SK-N-MC (cell line): Measurements from ENCODE around the gene PDIK1L.
A peak's percentile ranks its signal among the peaks of the same experiment; 100 is the strongest.

ENCODE experiments used
- DNase-seq: peaks from one replicate; pipeline ENCODE4 v3.0.0-alpha.2; 2011; ENCODE audit warnings: low read depth, low spot score
- H3K27ac ChIP-seq: fragments of 200-600 bp; sonication (generic); 2 replicates; pipeline ENCODE4 v1.5.1; 2016; ENCODE audit warnings: mixed run types
- H3K36me3 ChIP-seq: fragments of 200-600 bp; sonication (generic); 2 replicates; pipeline ENCODE4 v1.6.1; 2017; ENCODE audit warnings: antibody characterized with exemption, low read length, mixed read lengths; ENCODE audit not compliant: insufficient read depth
- H3K4me3 ChIP-seq: fragments of 200-600 bp; sonication (generic); 2 replicates; pipeline ENCODE4 v1.5.1; 2016
- H3K9ac ChIP-seq: fragments of 200-600 bp; sonication (generic); 2 replicates; pipeline ENCODE4 v1.8.0; 2017; ENCODE audit warnings: mixed run types, mixed read lengths; ENCODE audit not compliant: insufficient read length
- H3K9me3 ChIP-seq: fragments of 200-600 bp; sonication (generic); 2 replicates; pipeline ENCODE4 v1.6.1; 2017; ENCODE audit warnings: low read depth, mild to moderate bottlenecking, antibody characterized with exemption, low read length, moderate library complexity, mixed read lengths
- EZH2 ChIP-seq: fragments of 200-600 bp; sonication (generic); IDR thresholded peaks from one replicate; pipeline ENCODE4 v1.6.1; 2017; ENCODE audit warnings: antibody characterized with exemption
- FOXP2 ChIP-seq: optimal IDR thresholded peaks from 2 replicates; pipeline ENCODE3; 2011; ENCODE audit warnings: mild to moderate bottlenecking, moderate library complexity; ENCODE audit not compliant: insufficient read depth; ENCODE audit errors: extremely low read length, control extremely low read depth
- POLR2AphosphoS5 ChIP-seq: IDR thresholded peaks from 2 replicates; pipeline ENCODE4 v1.6.1; 2012; ENCODE audit warnings: mild to moderate bottlenecking, low read depth, low read length, borderline replicate concordance

The PDIK1L gene

DNA sequence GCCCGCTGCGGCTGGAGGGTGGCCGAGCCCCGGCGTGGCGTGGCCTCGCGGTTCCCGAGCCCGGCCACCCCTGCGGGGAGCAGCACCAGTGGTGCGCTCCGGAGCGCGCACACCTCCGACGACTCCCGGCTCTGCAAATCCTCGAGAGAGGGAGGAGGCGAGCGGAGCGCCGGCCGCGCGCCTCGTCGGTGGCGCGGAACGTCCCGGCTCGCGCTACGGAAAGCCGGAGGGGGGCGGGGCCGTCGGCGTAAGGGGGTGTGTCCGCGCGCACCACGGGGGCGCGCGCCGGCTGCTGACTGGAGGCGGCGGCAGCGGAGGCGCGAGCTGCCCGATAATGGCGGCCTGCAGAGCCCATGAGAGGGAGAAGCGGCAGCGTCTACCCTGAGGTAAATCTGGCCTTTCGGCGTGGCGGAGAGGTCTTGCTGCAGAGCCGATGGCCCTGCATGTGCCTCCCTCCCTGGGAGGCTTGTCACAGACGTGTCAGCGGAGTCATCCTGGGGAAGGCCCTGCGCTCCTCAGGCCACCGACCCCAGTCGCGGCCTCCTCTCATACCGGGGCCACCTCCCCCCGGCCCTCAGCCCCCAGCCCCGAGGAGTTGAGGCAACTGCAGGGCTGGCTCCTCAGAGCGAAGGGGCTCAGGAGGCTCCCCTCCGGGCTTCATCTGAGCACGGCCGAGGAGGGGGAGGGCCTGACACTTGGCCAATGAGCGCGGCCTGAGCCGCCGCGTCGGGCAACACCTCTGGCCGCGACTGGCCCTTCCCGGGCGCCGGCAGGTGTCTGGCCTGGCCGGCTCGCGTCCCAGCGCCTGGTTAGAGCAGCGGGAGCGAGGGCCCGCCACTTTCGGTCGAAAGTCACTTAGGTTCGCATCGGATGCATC is at the start of gene PDIK1L:
Gene PDIK1L, plus strand, starts transcription at position 295 of the 877 bp plus-strand sequence. CDS start 2,485 bp downstream, outside the sequence.
- peak within 1 kb of the TSS; percentile 67; the same call in 1 of the 2 replicates for H3K27ac ChIP-seq
- peak; percentile 22 for DNase-seq
- TF ChIP-seq FOXP2: no peak
- no peak for TF ChIP-seq EZH2
- peak; percentile 75 for TF ChIP-seq POLR2AphosphoS5
- H3K36me3 ChIP-seq: peaks cover 10% of the 10 kb centered on the region
- peak within 1 kb of the TSS; percentile 94 for H3K9ac ChIP-seq
- no peaks in the 10 kb centered on the region for H3K9me3 ChIP-seq
- peak within 1 kb of the TSS; percentile 98 for H3K4me3 ChIP-seq

DNA sequence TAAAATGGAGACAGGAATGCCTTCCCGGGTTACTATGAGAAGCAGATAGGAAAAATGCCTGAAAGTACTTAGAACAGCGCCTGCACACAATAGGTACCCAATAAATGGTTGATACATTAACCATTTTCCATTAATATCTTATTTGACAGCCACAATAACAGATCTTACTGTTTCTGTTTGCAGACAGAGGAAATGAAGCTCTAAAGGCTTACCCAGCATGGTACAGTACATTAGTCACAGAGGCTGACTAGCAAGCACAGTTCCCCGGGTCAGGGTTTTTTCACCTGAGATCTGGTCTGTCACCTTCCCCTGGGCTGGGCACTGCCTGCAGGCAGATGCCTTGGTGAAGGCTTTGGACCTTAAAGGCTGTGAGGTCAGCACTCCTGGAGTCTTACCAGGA is 47.1 kb upstream of the PDIK1L start:
- no peak for DNase-seq

DNA sequence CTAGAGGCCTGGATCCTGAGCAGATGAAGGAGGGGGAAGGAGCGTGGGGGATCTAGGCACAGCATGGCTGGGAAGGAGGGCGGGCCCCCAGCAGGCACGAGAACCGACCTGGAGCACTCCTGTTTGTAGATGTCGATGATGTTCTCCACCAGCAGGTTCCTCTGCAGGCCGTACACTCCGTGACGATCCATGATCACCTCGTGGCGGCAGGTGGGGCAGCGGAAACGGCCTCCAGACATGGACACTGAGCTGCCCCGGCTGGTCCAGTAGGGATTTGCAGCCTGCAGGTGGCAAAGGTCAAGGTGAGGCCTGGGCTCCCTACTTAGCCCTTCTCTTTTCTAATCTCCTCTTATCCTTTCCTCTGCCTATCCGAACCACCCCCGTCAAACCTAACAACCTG is 45.5 kb upstream of the PDIK1L start:
- no peak for DNase-seq
- no peak overlapping the region for H3K4me3 ChIP-seq
- no peaks in the 10 kb centered on the region for H3K9me3 ChIP-seq
- H3K27ac ChIP-seq: no peak overlapping the region
- no peaks in the 10 kb centered on the region for H3K36me3 ChIP-seq
- H3K9ac ChIP-seq: no peak overlapping the region
- TF ChIP-seq EZH2 (no peak), POLR2AphosphoS5 (no peak), FOXP2 (no peak)

More for the DNA sequence above, 47.1 kb upstream of the PDIK1L start:
- Histone ChIP-seq H3K9me3 (no peaks in the 10 kb centered on the region), H3K9ac (no peak overlapping the region), H3K36me3 (no peaks in the 10 kb centered on the region), H3K4me3 (no peak overlapping the region), H3K27ac (no peak overlapping the region)
- TF ChIP-seq EZH2 (no peak), POLR2AphosphoS5 (no peak), FOXP2 (no peak)

DNA sequence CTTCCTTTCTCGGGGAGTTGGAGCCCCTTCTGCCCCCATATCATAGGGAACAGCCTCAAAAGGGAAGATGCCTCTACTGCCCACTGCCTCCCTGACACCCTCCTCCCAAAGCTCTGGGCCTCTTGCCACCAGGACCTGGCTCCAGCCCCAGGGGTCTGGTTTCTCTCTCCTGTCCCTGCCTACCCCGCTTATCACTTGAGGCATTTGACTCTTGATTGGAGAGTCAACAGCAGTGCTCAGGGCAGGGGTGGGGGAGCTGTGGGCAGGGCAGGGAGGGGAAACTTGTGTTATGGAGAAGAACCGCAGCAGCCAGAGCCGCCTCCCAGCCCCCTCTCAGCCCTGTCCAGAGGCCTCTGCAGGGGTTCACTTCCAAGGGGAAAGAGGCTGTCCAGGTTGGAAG is 44.8 kb upstream of the PDIK1L start:
- no peak overlapping the region for H3K4me3 ChIP-seq
- H3K9me3 ChIP-seq: no peaks in the 10 kb centered on the region
- no peaks in the 10 kb centered on the region for H3K36me3 ChIP-seq
- no peak for DNase-seq
- TF ChIP-seq POLR2AphosphoS5 (no peak), EZH2 (no peak), FOXP2 (no peak)
- no peak overlapping the region for H3K27ac ChIP-seq
- no peak overlapping the region for H3K9ac ChIP-seq

DNA sequence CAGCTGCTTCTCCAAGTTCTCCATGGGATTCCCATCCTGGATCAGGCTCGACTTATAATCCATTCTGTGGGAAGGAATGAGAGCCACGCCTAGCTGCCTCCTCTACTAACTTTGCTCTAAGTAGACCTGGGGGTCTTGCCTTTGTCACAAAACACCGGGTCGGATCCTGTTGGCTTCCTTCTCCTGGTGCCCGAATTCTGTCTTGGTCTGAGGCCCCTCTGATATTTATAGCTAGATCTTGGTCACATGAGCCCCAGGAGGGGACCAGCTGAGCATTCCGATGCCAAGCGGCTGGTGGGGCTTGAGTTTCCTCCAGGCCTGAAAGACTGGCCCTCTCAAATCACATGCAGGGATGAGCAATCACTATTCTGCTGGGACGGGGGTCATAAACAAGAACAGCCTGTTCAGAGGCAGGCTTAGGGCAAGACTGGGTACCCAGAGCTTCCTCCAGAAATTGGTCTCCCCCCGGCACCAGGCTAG is 44.2 kb upstream of the PDIK1L start, which contains the start of gene TRIM63:
Gene TRIM63, minus strand, starts transcription at position 199 of the 480 bp plus-strand sequence. Its CDS starts 136 bp downstream, at position 63.
- DNase-seq: no peak
- TF ChIP-seq EZH2 (no peak), POLR2AphosphoS5 (no peak)
- Histone ChIP-seq H3K4me3 (no peak within 1 kb of the TSS), H3K36me3 (no peaks in the 10 kb centered on the region), H3K9ac (no peak within 1 kb of the TSS), H3K9me3 (no peaks in the 10 kb centered on the region), H3K27ac (no peak within 1 kb of the TSS)

DNA sequence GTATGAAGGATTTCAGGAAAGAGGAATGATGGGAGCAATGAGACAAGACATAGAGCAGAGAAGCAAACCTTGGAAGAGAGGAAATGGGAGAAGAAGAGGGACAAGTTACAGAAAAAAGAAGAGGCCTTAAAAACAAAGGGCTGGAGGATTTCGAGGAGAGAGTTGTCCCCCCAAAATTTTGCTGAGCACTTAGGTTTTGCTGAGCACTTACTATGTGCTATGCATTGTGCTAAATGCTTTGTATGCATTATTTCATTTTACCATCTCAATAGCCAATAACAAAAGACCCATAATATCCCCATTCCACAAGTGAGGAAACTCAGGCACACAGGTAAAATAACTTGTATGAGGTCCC is 41.7 kb upstream of the PDIK1L start:
- Histone ChIP-seq H3K9ac (no peak overlapping the region), H3K9me3 (no peaks in the 10 kb centered on the region), H3K4me3 (no peak overlapping the region), H3K27ac (no peak overlapping the region), H3K36me3 (no peaks in the 10 kb centered on the region)
- no peak for DNase-seq
- TF ChIP-seq FOXP2 (no peak), EZH2 (no peak), POLR2AphosphoS5 (no peak)

DNA sequence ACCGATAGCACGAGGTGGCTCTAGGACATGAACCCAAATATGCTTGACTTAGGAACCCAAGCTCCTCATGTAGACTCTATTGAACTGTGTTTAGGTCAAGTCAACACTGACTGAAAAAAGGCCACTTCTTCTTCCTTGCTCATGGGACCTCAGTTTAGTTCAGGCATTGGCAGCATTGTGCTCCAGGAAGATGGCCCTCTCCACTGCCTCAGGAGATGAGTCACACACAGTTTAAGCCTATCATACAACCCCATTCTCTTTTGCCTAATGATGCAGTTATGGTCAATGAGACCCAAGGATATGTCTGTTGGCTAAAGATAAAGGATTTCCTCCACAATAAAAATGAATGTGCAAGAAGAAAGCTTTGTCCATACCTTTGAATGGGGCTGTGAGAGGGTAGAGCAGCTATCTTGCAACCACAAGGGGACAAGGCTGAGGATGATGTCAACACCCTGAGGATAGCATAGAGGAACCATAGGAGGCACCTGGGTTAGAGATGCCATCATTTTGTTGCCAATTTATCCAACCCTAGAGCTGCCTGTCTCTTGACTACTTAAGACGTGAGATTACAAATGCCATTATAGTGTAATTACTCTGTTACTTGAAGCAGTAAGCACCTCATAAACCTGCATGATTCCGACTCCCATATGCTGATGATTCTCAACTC is 41.2 kb upstream of the PDIK1L start:
- Histone ChIP-seq H3K27ac (no peak overlapping the region), H3K9me3 (no peaks in the 10 kb centered on the region), H3K36me3 (no peaks in the 10 kb centered on the region), H3K9ac (no peak overlapping the region), H3K4me3 (no peak overlapping the region)
- TF ChIP-seq POLR2AphosphoS5: no peak
- TF ChIP-seq FOXP2: no peak
- no peak for TF ChIP-seq EZH2
- no peak for DNase-seq

DNA sequence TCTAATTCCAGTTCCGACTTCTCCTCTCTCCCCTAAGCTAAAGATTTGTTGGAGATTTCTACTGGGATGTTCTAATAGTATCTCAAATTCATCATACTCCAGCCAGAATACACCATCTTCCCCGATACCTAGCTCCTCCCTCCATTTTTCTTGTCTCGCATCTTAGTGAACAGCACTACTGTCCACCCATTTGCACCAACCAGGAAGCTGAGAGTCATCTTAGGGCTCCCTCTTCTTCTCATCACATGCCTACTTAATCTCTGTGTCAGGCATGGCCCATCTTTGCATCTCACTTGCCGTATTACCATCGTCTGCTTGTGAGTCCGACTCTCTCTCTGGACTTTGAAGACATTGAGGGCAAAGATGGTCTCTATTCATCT is 40.7 kb upstream of the PDIK1L start:
- no peaks in the 10 kb centered on the region for H3K9me3 ChIP-seq
- H3K9ac ChIP-seq: no peak overlapping the region
- no peak for DNase-seq
- no peak overlapping the region for H3K27ac ChIP-seq
- TF ChIP-seq POLR2AphosphoS5: no peak
- no peak for TF ChIP-seq EZH2
- TF ChIP-seq FOXP2: no peak
- no peaks in the 10 kb centered on the region for H3K36me3 ChIP-seq
- no peak overlapping the region for H3K4me3 ChIP-seq

DNA sequence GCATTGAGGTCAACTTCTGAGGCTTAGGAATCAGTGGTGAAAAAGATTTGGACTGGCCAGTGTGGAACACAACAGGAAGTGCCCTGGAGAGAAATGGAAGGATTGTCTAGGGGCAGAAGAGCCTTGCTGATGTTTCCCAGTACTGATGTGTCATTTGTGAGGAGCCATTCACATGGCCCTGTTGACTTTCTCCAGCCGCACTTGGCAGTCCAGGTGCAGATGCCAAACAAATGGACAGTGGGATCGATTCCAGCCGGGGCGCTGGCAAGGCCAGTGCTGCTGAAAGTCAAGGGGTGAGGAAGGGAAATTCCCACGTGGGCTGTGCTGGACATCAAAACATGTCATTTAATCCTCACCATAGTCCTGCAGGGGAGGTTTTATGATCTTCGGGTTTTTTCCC is 39.3 kb upstream of the PDIK1L start:
- Histone ChIP-seq H3K9ac (no peak overlapping the region), H3K36me3 (no peaks in the 10 kb centered on the region), H3K27ac (no peak overlapping the region), H3K9me3 (no peaks in the 10 kb centered on the region), H3K4me3 (no peak overlapping the region)
- TF ChIP-seq EZH2 (no peak), POLR2AphosphoS5 (no peak), FOXP2 (no peak)
- DNase-seq: no peak
